GM12878 (cell line): ENCODE results near the gene IFNA16. TPM values are rescaled to one million over a fixed set of nuclear protein-coding genes. Genes with fewer than 3 reads are reported as not detected.

Experiments
- ATAC-seq: fragments of 200-7000 bp; cut with Tn5 transposase; 3 replicates; pipeline ENCODE4 v1.9.1; 2020; ENCODE audit warnings: mild to moderate bottlenecking, moderate library complexity
- BruUV-seq: library from RNA; stranded (reverse); fragments of 400-500 nt; replicated peaks from 2 replicates; lab custom pipeline; 2021; lab: Mats Ljungman, UMichigan
- CTCF ChIA-PET: fragments of 300-600 bp; sonication (Branson Sonifier 250); formaldehyde crosslinking; extraction: SDS; loops from one replicate; lab custom pipeline; 2021; ENCODE audit warnings: inconsistent platforms; lab: Yijun Ruan, JAX
- POLR2A ChIA-PET: fragments of 350-600 bp; formaldehyde crosslinking; extraction: SDS; loops from one replicate; lab custom pipeline; 2021; ENCODE audit warnings: inconsistent platforms; lab: Charles Lee
- RAD21 ChIA-PET: fragments of 300-600 bp; sonication (Branson Sonifier 250); formaldehyde crosslinking; loops from one replicate; lab custom pipeline; 2023; ENCODE audit warnings: antibody characterized with exemption; ENCODE audit not compliant: unreplicated experiment; lab: Charles Lee
- SMC1A ChIA-PET: fragments of 300-600 bp; sonication (Branson Sonifier 250); formaldehyde crosslinking; loops from one replicate; lab custom pipeline; 2023; ENCODE audit not compliant: unreplicated experiment, uncharacterized antibody; lab: Charles Lee
- DNase-seq: peaks from one replicate; pipeline ENCODE4 v3.0.0-alpha.2; 2011; ENCODE audit warnings: low read depth, low spot score
- FAIRE-seq: peaks from 3 replicates; lab custom pipeline; 2011; peaks lifted over from hg19 to GRCh38; lab: Jason Lieb, UNC
- H2AFZ ChIP-seq: 2 replicates; pipeline ENCODE4 v1.6.0; 2011; ENCODE audit warnings: low read depth, low read length, control low read depth; ENCODE audit not compliant: control insufficient read depth
- H3K27ac ChIP-seq: 2 replicates; pipeline ENCODE4 v1.5.1; 2011; ENCODE audit warnings: control low read depth; ENCODE audit not compliant: control insufficient read depth, insufficient read depth
- H3K27me3 ChIP-seq, 2 experiments: replicated peaks in 1 of 2; 2 replicates each; pipeline versions ENCODE4 v1.6.0 to v1.6.1; 2011; ENCODE audit warnings: low read length in 1 of 2; ENCODE audit not compliant: control insufficient read depth in 2 of 2, insufficient read depth in 2 of 2
- H3K36me3 ChIP-seq, 2 experiments: 2 replicates each; pipeline ENCODE4 v1.5.1; 2011; ENCODE audit warnings: low read length in 1 of 2; ENCODE audit not compliant: control insufficient read depth in 2 of 2, insufficient read depth in 2 of 2
- H3K4me1 ChIP-seq: 2 replicates; pipeline ENCODE4 v1.6.1; 2011; ENCODE audit warnings: mild to moderate bottlenecking, low read length, moderate library complexity, mixed read lengths; ENCODE audit not compliant: control insufficient read depth, insufficient read depth
- H3K4me2 ChIP-seq: 2 replicates; pipeline ENCODE4 v1.6.0; 2011; ENCODE audit warnings: control low read depth; ENCODE audit not compliant: control insufficient read depth, insufficient read depth
- H3K4me3 ChIP-seq: fragments of 200-600 bp; sonication (generic); 2 replicates; pipeline ENCODE4 v1.5.1; 2016
- H3K79me2 ChIP-seq: 2 replicates; pipeline ENCODE4 v1.6.0; 2011; ENCODE audit warnings: low read length; ENCODE audit not compliant: control insufficient read depth, insufficient read depth
- H3K9ac ChIP-seq: 2 replicates; pipeline ENCODE4 v1.8.0; 2011; ENCODE audit warnings: low read length, control low read depth, mixed read lengths; ENCODE audit not compliant: control insufficient read depth, insufficient read depth
- H3K9me3 ChIP-seq: replicated peaks from 3 replicates; pipeline ENCODE4 v1.5.1; 2011; ENCODE audit warnings: mild to moderate bottlenecking, low read length; ENCODE audit not compliant: control insufficient read depth, insufficient read depth
- H4K20me1 ChIP-seq: 2 replicates; pipeline ENCODE4 v1.6.0; 2011; ENCODE audit not compliant: control insufficient read depth, insufficient read depth
- BACH1 ChIP-seq: fragments of 450-650 bp; IDR thresholded peaks from 2 replicates; pipeline ENCODE4 v1.6.1; 2017; ENCODE audit warnings: mild to moderate bottlenecking, borderline replicate concordance
- BCLAF1 ChIP-seq: fragments of 450-650 bp; IDR thresholded peaks from 2 replicates; pipeline ENCODE4 v1.6.1; 2017; ENCODE audit warnings: antibody characterized with exemption, mild to moderate bottlenecking, moderate library complexity
- CEBPB ChIP-seq, 2 experiments: fragments of 150-350 bp in 1 of 2; IDR thresholded peaks; 2 replicates each; pipeline ENCODE4 v1.6.1; 2012 to 2014; ENCODE audit warnings: low read depth in 2 of 2, low read length in 2 of 2, borderline replicate concordance in 1 of 2, inconsistent platforms in 1 of 2
- DPF2 ChIP-seq: fragments of 450-650 bp; IDR thresholded peaks from 2 replicates; pipeline ENCODE4 v1.6.1; 2017; ENCODE audit warnings: mild to moderate bottlenecking
- E2F4 ChIP-seq: IDR thresholded peaks from 2 replicates; pipeline ENCODE4 v1.6.1; 2012; ENCODE audit warnings: low read depth, low read length, improper control_type of control experiment
- EED ChIP-seq: sonication (generic); IDR thresholded peaks from 2 replicates; pipeline ENCODE4 v1.6.1; 2016; ENCODE audit warnings: antibody characterized with exemption, low read depth
- IKZF1 ChIP-seq: fragments of 450-650 bp; conservative IDR thresholded peaks from 2 replicates; pipeline ENCODE4 v1.6.1; 2017; ENCODE audit warnings: antibody characterized with exemption, mild to moderate bottlenecking
- IKZF2 ChIP-seq, 2 experiments: fragments of 450-650 bp; IDR thresholded peaks; 2 replicates each; pipeline ENCODE4 v1.6.1; 2017; ENCODE audit warnings: mild to moderate bottlenecking in 2 of 2, moderate library complexity in 2 of 2
- KLF5 ChIP-seq: fragments of 450-650 bp; IDR thresholded peaks from 2 replicates; pipeline ENCODE4 v1.6.1; 2014; ENCODE audit warnings: mild to moderate bottlenecking; ENCODE audit not compliant: partially characterized antibody
- NBN ChIP-seq: fragments of 450-650 bp; IDR thresholded peaks from 2 replicates; pipeline ENCODE4 v1.6.1; 2016
- PML ChIP-seq: IDR thresholded peaks from 2 replicates; pipeline ENCODE4 v1.6.1; 2012; ENCODE audit warnings: low read length, inconsistent platforms
- PRDM15 ChIP-seq: fragments of 450-650 bp; formaldehyde crosslinking; IDR thresholded peaks from 2 replicates; pipeline ENCODE4 v1.4.0; 2020; ENCODE audit warnings: mild to moderate bottlenecking, moderate library complexity
- SIN3A ChIP-seq: IDR thresholded peaks from 2 replicates; pipeline ENCODE4 v1.6.1; 2012; ENCODE audit warnings: low read depth, low read length, improper control_type of control experiment
- SMARCA5 ChIP-seq: fragments of 450-650 bp; IDR thresholded peaks from 2 replicates; pipeline ENCODE4 v1.6.1; 2017; ENCODE audit warnings: mild to moderate bottlenecking
- SRF ChIP-seq, 2 experiments: IDR thresholded peaks; 2 replicates each; pipeline ENCODE4 v1.6.1; 2011; ENCODE audit warnings: low read depth in 2 of 2, low read length in 2 of 2, mild to moderate bottlenecking in 1 of 2, moderate library complexity in 1 of 2
- ZBED1 ChIP-seq: IDR thresholded peaks from 2 replicates; pipeline ENCODE4 v1.6.1; 2016; ENCODE audit warnings: borderline replicate concordance
- ZZZ3 ChIP-seq: IDR thresholded peaks from 2 replicates; pipeline ENCODE4 v1.6.1; 2011; ENCODE audit warnings: low read depth; ENCODE audit not compliant: control insufficient read depth, insufficient read length
- WGBS: methylation state at CpG from one replicate; pipeline ENCODE4 v1.1.6; 2016; ENCODE audit warnings: low lambda C conversion rate; ENCODE audit not compliant: insufficient replicate concordance, insufficient coverage; ENCODE audit errors: missing lambda C conversion rate; 5-methylcytosine and 5-hydroxymethylcytosine counted together
- in situ Hi-C: fragments of 300-500 bp; cut with MboI; formaldehyde crosslinking; loops from 9 replicates; pipeline ENCODE4 v1.14.3; 2018; ENCODE audit warnings: mixed read lengths
- intact Hi-C: fragments of 100-400 bp; cut with micrococcal nuclease; formaldehyde crosslinking; loops from one replicate; pipeline ENCODE4 v1.14.2; 2022; ENCODE audit not compliant: unreplicated experiment
- polyA plus RNA-seq, 11 experiments: library from polyadenylated mRNA; depleted of rRNA in 4 of 11; unstranded in 6 of 11; stranded (reverse) in 5 of 11; fragments of >200 nt; fragmentation: Nextera tagmentation in 4 of 11; fragmentation: Illumina TruSeq in 1 of 11; extraction: Ambion mirVana in 4 of 11; extraction: Trizol in 1 of 11; gene quantifications; 1 replicate in 1 of 11; 2 replicates in 10 of 11; pipeline versions ENCODE4 v1.2.1 to v1.2.3, GENCODE V29; 2011 to 2016; ENCODE audit warnings: inconsistent platforms in 2 of 11, missing spikeins in 2 of 11, low read depth in 1 of 11
- total RNA-seq, 4 experiments: library from RNA; depleted of rRNA in 3 of 4; stranded (reverse); fragments of >200 nt in 3 of 4; fragmentation: Illumina TruSeq in 1 of 4; extraction: Trizol in 1 of 4; gene quantifications; 2 replicates each; pipeline versions ENCODE4 v1.2.1 to v1.2.3, GENCODE V29; 2013 to 2021

The IFNA16 gene
- total and polyA plus RNA-seq, 10 of the 15 experiments (the other 5 are each of a cell fraction or from before 2014, with no cell fraction given), result not detected

GRCh38 chr9:21244836-21245235 lies 27.7 kb upstream of the IFNA16 start:
- peak; percentile 55 for ATAC-seq
- no peak overlapping the region for H3K9ac ChIP-seq
- no peak for TF ChIP-seq SIN3A
- TF ChIP-seq KLF5, result no peak
- no peak for TF ChIP-seq BACH1
- no peak for TF ChIP-seq E2F4
- TF ChIP-seq ZBED1, result no peak
- TF ChIP-seq EED, result no peak
- TF ChIP-seq IKZF2 (IDR thresholded peaks at IDR 0.05), result no peak
- TF ChIP-seq SMARCA5, result no peak
- TF ChIP-seq BCLAF1, result no peak
- no peak for TF ChIP-seq SRF (IDR thresholded peaks at IDR 0.05; ENCODE audit: low read depth in 2 of 2, low read length in 2 of 2)
- no peak for TF ChIP-seq ZZZ3
- TF ChIP-seq DPF2, result no peak
- TF ChIP-seq IKZF1, result no peak
- TF ChIP-seq CEBPB (IDR thresholded peaks at IDR 0.05; ENCODE audit: borderline replicate concordance in 1 of 2, low read depth in 2 of 2, low read length in 2 of 2), result no peak
- TF ChIP-seq PRDM15 (CRISPR knock-in tag), result no peak
- no peak for TF ChIP-seq NBN
- TF ChIP-seq PML, result no peak
- TF ChIP-seq, all 136 proteins: peak for 0
- WGBS, result 0% methylated on average over 2 of the region's 2 CpGs
- no peak overlapping the region for H3K4me3 ChIP-seq
- FAIRE-seq, result no peak
- no peaks in the 10 kb centered on the region; a peak in 1 of 4 replicates for H3K27me3 ChIP-seq
- no peak overlapping the region for H3K27ac ChIP-seq
- H3K79me2 ChIP-seq, result no peaks in the 10 kb centered on the region
- in situ Hi-C loops (no loop called here), intact Hi-C loops (loop anchor here (5.0 kb wide), 1 partner anchor 167 kb away; no protein-coding TSS in a partner anchor)
- no peaks in the 10 kb centered on the region for H3K9me3 ChIP-seq
- ChIA-PET POLR2A (no interaction called here), SMC1A (no interaction called here), RAD21 (no interaction called here), CTCF (no interaction called here)
- H3K36me3 ChIP-seq, result no peaks in the 10 kb centered on the region
- no TSS peak for BruUV-seq
- H4K20me1 ChIP-seq, result no peaks in the 10 kb centered on the region
- H3K4me1 ChIP-seq, result peaks cover 1% of the 10 kb centered on the region; the same call in 1 of the 2 replicates
- no peak overlapping the region for H3K4me2 ChIP-seq
- no peak overlapping the region for H2AFZ ChIP-seq
- DNase-seq, result no peak
